HepG2 (cell line): ENCODE data around the gene COL9A3. TPM values are rescaled to one million over a fixed set of nuclear protein-coding genes. Genes with fewer than 3 reads are reported as not detected.

Experiments
- CBX1 ChIP-seq: IDR thresholded peaks from one replicate; pipeline ENCODE4 v1.6.1; 2016; ENCODE audit warnings: antibody characterized with exemption, low read depth
- DPF2 ChIP-seq: sonication (generic); formaldehyde crosslinking; IDR thresholded peaks from 2 replicates; pipeline ENCODE4 v1.4.0; 2020; ENCODE audit warnings: mild to moderate bottlenecking, low read depth, missing genetic modification reagents, borderline replicate concordance
- GATA4 ChIP-seq: sonication (generic); IDR thresholded peaks from 2 replicates; pipeline ENCODE4 v1.6.1; 2016; ENCODE audit warnings: antibody characterized with exemption, low read depth, borderline replicate concordance
- HDAC2 ChIP-seq: sonication (generic); formaldehyde crosslinking; IDR thresholded peaks from 2 replicates; pipeline ENCODE4 v1.4.0; 2020; ENCODE audit warnings: missing genetic modification reagents
- NCOA1 ChIP-seq: sonication (generic); formaldehyde crosslinking; IDR thresholded peaks from 2 replicates; pipeline ENCODE4 v1.9.0; 2021; ENCODE audit warnings: missing genetic modification reagents
- TAF15 ChIP-seq: fragments of 200-400 bp; formaldehyde crosslinking; IDR thresholded peaks from one replicate; pipeline ENCODE4 v1.6.1; 2018; ENCODE audit warnings: mild to moderate bottlenecking, low read depth, low read length; ENCODE audit not compliant: poor library complexity, severe bottlenecking
- ZNF17 ChIP-seq: sonication (generic); formaldehyde crosslinking; IDR thresholded peaks from 2 replicates; pipeline ENCODE4 v1.5.0; 2020; ENCODE audit warnings: mild to moderate bottlenecking, missing genetic modification reagents
- ZNF232 ChIP-seq: sonication (generic); formaldehyde crosslinking; IDR thresholded peaks from 2 replicates; pipeline ENCODE4 v1.4.0; 2020; ENCODE audit warnings: missing genetic modification reagents, borderline replicate concordance
- ZNF550 ChIP-seq: sonication (generic); formaldehyde crosslinking; IDR thresholded peaks from 2 replicates; pipeline ENCODE4 v1.4.0; 2020; ENCODE audit warnings: mild to moderate bottlenecking, missing genetic modification reagents, borderline replicate concordance
- ZNF816 ChIP-seq: sonication (generic); formaldehyde crosslinking; IDR thresholded peaks from 2 replicates; pipeline ENCODE4 v1.8.0; 2022; ENCODE audit warnings: missing genetic modification reagents, mild to moderate bottlenecking, borderline replicate concordance
- polyA plus RNA-seq, 8 experiments: library from polyadenylated mRNA; depleted of rRNA in 3 of 8; stranded (reverse) in 7 of 8; unstranded in 1 of 8; fragments of >200 nt; fragmentation: Illumina TruSeq in 4 of 8; extraction: Trizol in 4 of 8; gene quantifications; 2 replicates each; pipeline versions ENCODE4 v1.2.1 to v1.2.3, GENCODE V29; 2011 to 2016; ENCODE audit warnings: low read depth in 4 of 8, missing spikeins in 1 of 8, mixed read lengths in 1 of 8; ENCODE audit not compliant: insufficient read depth in 1 of 8
- total RNA-seq, 5 experiments: library from RNA; depleted of rRNA; stranded (reverse); fragments of >200 nt; fragmentation: Illumina TruSeq; extraction: Trizol; gene quantifications; 2 replicates each; pipeline ENCODE4 v1.2.3, GENCODE V29; 2016; ENCODE audit warnings: low read depth in 1 of 5
- TF ChIP-seq, protein P1 (sequence below): sonication (generic); formaldehyde crosslinking; IDR thresholded peaks from 2 replicates; pipeline ENCODE4 v1.8.1; 2023; ENCODE audit warnings: mild to moderate bottlenecking, moderate library complexity, missing genetic modification reagents
- TF ChIP-seq, protein P2 (sequence below), 2 experiments: sonication (generic) in 1 of 2; formaldehyde crosslinking in 1 of 2; IDR thresholded peaks; 2 replicates each; pipeline versions ENCODE4 v1.6.1 to v1.9.0; 2014 to 2022; ENCODE audit warnings: antibody characterized with exemption in 1 of 2, borderline replicate concordance in 1 of 2, inconsistent platforms in 1 of 2, low read depth in 1 of 2, missing genetic modification reagents in 1 of 2
- TF ChIP-seq, protein P3 (sequence below): sonication (generic); formaldehyde crosslinking; IDR thresholded peaks from 2 replicates; pipeline ENCODE4 v1.8.1; 2023; ENCODE audit warnings: mild to moderate bottlenecking, inconsistent platforms, moderate library complexity, missing genetic modification reagents, borderline replicate concordance

The COL9A3 gene
- total and polyA plus RNA-seq, 2 of the 13 experiments (the other 11 are each of a cell fraction or from before 2014, with no cell fraction given): 155 to 204 TPM

GRCh38 chr20:62795023-62795761, 21.7 kb upstream of the COL9A3 start (continued):
- TF ChIP-seq, protein P1, sequence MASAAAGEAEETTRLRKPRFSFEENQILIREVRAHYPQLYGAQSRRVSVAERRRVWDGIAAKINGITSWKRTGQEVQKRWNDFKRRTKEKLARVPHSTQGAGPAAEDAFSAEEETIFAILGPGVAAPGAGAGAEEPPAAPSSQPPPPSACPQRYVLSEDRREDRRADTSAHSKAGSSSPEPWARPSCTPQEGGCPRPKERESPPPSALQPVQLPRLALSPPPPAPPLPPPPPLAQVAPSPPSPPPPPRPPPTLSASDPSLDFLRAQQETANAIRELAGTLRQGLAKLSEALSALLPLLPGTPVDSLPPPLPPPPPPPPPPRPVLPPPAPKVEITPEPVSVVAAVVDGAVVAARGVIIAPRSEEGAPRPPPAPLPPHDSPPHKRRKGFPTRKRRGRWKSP (CRISPR knock-in tag): peak; percentile 82
- TF ChIP-seq TAF15: no peak
- peak; percentile 42; the same call in 1 of the 2 replicates for TF ChIP-seq HDAC2 (CRISPR knock-in tag)
- TF ChIP-seq, protein P2, sequence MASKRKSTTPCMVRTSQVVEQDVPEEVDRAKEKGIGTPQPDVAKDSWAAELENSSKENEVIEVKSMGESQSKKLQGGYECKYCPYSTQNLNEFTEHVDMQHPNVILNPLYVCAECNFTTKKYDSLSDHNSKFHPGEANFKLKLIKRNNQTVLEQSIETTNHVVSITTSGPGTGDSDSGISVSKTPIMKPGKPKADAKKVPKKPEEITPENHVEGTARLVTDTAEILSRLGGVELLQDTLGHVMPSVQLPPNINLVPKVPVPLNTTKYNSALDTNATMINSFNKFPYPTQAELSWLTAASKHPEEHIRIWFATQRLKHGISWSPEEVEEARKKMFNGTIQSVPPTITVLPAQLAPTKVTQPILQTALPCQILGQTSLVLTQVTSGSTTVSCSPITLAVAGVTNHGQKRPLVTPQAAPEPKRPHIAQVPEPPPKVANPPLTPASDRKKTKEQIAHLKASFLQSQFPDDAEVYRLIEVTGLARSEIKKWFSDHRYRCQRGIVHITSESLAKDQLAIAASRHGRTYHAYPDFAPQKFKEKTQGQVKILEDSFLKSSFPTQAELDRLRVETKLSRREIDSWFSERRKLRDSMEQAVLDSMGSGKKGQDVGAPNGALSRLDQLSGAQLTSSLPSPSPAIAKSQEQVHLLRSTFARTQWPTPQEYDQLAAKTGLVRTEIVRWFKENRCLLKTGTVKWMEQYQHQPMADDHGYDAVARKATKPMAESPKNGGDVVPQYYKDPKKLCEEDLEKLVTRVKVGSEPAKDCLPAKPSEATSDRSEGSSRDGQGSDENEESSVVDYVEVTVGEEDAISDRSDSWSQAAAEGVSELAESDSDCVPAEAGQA (IDR thresholded peaks at IDR 0.05; ENCODE audit: low read depth): no peak
- TF ChIP-seq, protein P2 (CRISPR knock-in tag; IDR thresholded peaks at IDR 0.05; ENCODE audit: borderline replicate concordance): no peak; the same call in 1 of the 2 replicates
- peak; percentile 55; the same call in 1 of the 2 replicates for TF ChIP-seq ZNF550
- peak; percentile 82 for TF ChIP-seq CBX1
- TF ChIP-seq, protein P3, sequence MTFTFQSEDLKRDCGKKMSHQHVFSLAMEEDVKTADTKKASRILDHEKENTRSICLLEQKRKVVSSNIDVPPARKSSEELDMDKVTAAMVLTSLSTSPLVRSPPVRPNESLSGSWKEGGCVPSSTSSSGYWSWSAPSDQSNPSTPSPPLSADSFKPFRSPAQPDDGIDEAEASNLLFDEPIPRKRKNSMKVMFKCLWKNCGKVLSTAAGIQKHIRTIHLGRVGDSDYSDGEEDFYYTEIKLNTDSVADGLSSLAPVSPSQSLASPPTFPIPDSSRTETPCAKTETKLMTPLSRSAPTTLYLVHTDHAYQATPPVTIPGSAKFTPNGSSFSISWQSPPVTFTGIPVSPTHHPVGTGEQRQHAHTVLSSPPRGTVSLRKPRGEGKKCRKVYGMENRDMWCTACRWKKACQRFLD (CRISPR knock-in tag): 0 out of 2 replicates have a peak, but pooled peaks have one; percentile 81
- TF ChIP-seq ZNF17 (CRISPR knock-in tag): no peak
- peak; percentile 61; the same call in 1 of the 2 replicates for TF ChIP-seq DPF2 (CRISPR knock-in tag)
- TF ChIP-seq NCOA1 (CRISPR knock-in tag): no peak
- TF ChIP-seq ZNF232 (CRISPR knock-in tag): peak; percentile 62; the same call in 1 of the 2 replicates
- TF ChIP-seq GATA4: 0 out of 2 replicates have a peak, but pooled peaks have one; percentile 40
- TF ChIP-seq ZNF816: no peak
